ENCODE measurements around the gene STMN3. TPM values are rescaled to one million over a fixed set of nuclear protein-coding genes. Genes with fewer than 3 reads are reported as not detected.

Gene STMN3
- total and polyA plus RNA-seq, 2 experiments from 2014 or later = 6.6 to 9.9 TPM

- Histone ChIP-seq H3K36me3 (no peaks in the 10 kb centered on the region), H3K9me3 (ENCODE audit: low read depth) (no peaks in the 10 kb centered on the region), H3K27ac (no peak overlapping the region), H3K4me1 (ENCODE audit: low read depth) (no peaks in the 10 kb centered on the region), H3K27me3 (no peaks in the 10 kb centered on the region), H3K4me3 (no peak overlapping the region)
- no peak for TF ChIP-seq CTCF (IDR thresholded peaks at IDR 0.05; ENCODE audit: low read depth, low read length)
- DNase-seq (ENCODE audit: low read depth in 1 of 2, low spot score in 1 of 2) = no peak
Measured at GRCh38 chr20:63620991-63621390, 32.2 kb downstream of the STMN3 start.

- no peak overlapping the region for H3K27ac ChIP-seq
- no peak for DNase-seq (ENCODE audit: low read depth in 1 of 2, low spot score in 1 of 2)
Measured at GRCh38 chr20:63619505-63619904, 33.7 kb downstream of the STMN3 start.

GRCh38 chr20:63619086-63619485 lies 34.1 kb downstream of the STMN3 start:
- Histone ChIP-seq H3K27me3 (no peaks in the 10 kb centered on the region), H3K4me1 (ENCODE audit: low read depth) (no peaks in the 10 kb centered on the region), H3K9me3 (ENCODE audit: low read depth) (no peaks in the 10 kb centered on the region), H3K4me3 (no peak overlapping the region), H3K27ac (no peak overlapping the region), H3K36me3 (no peaks in the 10 kb centered on the region)
- DNase-seq (ENCODE audit: low read depth in 1 of 2, low spot score in 1 of 2) = no peak
- TF ChIP-seq CTCF (IDR thresholded peaks at IDR 0.05; ENCODE audit: low read depth, low read length) = no peak

More at GRCh38 chr20:63619505-63619904, 33.7 kb downstream of the STMN3 start:
- no peaks in the 10 kb centered on the region for H3K4me1 ChIP-seq (ENCODE audit: low read depth)
- H3K9me3 ChIP-seq (ENCODE audit: low read depth) = no peaks in the 10 kb centered on the region
- no peaks in the 10 kb centered on the region for H3K27me3 ChIP-seq
- H3K4me3 ChIP-seq = no peak overlapping the region
- no peak for TF ChIP-seq CTCF (IDR thresholded peaks at IDR 0.05; ENCODE audit: low read depth, low read length)
- H3K36me3 ChIP-seq = no peaks in the 10 kb centered on the region

- H3K27me3 ChIP-seq = no peaks in the 10 kb centered on the region
- no peaks in the 10 kb centered on the region for H3K4me1 ChIP-seq (ENCODE audit: low read depth)
- TF ChIP-seq CTCF (IDR thresholded peaks at IDR 0.05; ENCODE audit: low read depth, low read length) = no peak
- no peaks in the 10 kb centered on the region for H3K36me3 ChIP-seq
- no peak overlapping the region for H3K27ac ChIP-seq
- H3K4me3 ChIP-seq = no peak overlapping the region
- DNase-seq (ENCODE audit: low read depth in 1 of 2, low spot score in 1 of 2) = no peak
- H3K9me3 ChIP-seq (ENCODE audit: low read depth) = no peaks in the 10 kb centered on the region
Measured at GRCh38 chr20:63618291-63618980, 34.8 kb downstream of the STMN3 start.

- H3K36me3 ChIP-seq = no peaks in the 10 kb centered on the region
- no peaks in the 10 kb centered on the region for H3K27me3 ChIP-seq
- no peak for TF ChIP-seq CTCF (IDR thresholded peaks at IDR 0.05; ENCODE audit: low read depth, low read length)
- DNase-seq (ENCODE audit: low read depth in 1 of 2, low spot score in 1 of 2) = no peak
- no peaks in the 10 kb centered on the region for H3K9me3 ChIP-seq (ENCODE audit: low read depth)
- no peaks in the 10 kb centered on the region for H3K4me1 ChIP-seq (ENCODE audit: low read depth)
- no peak overlapping the region for H3K27ac ChIP-seq
- no peak overlapping the region for H3K4me3 ChIP-seq
Measured at GRCh38 chr20:63617876-63618265, 35.4 kb downstream of the STMN3 start.

Data from cardiac muscle cell (in vitro differentiated cells and primary cell).